GM18511 (cell line): Measurements from ENCODE around the gene FAM83C.

Experiments
- ATAC-seq: cut with Tn5 transposase; IDR thresholded peaks from one replicate; pipeline ENCODE4 v1.9.1; 2021; ENCODE audit warnings: mild to moderate bottlenecking, moderate library complexity; ENCODE audit not compliant: unreplicated experiment

FAM83C gene

DNA sequence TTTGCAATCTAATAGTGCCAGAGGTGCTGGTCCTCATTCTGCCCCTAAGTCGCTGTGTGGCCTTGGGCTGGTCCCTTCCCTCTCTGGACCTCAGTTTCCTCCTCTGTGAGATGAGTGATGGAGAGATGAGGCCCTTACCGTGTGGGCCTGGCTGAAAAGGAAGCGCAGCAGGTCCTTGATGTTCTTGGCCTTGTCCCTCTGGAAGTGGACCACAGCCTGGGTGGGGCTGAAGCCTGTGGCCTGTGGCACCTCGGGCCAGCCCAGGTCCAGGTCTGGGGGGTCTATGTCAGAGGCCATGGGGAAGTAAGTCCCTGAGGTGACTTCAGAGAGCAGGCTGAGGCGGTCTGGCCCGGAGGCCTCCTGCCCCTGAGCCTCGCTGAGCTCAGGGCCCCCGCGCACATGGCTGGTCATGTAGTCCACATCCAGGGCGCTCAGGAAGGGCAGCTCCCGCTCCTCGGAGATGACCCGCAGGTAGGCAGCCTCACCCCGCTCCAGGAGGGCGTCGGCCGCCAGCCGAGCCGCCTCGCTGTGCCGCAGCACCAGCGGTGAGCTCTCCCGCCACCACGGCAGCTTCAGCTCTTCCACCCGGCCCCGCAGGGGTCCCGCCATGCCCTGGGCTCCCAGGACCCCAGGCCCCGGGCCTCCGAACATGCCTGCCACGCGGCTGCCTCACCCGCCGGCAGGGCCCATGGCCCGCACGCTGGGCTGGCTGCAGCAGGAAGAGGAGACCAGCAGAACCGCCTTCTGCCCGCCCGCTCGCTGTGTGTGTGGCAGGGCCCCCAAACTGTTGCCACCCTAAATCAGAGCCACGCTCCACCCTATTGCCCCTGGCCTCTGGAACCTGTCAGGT, at the start of gene FAM83C:
Gene FAM83C (minus strand): TSS at position 772 of the 850 bp plus-strand sequence. CDS start 121 bp downstream, at position 651.
- ATAC-seq: no peak

DNA sequence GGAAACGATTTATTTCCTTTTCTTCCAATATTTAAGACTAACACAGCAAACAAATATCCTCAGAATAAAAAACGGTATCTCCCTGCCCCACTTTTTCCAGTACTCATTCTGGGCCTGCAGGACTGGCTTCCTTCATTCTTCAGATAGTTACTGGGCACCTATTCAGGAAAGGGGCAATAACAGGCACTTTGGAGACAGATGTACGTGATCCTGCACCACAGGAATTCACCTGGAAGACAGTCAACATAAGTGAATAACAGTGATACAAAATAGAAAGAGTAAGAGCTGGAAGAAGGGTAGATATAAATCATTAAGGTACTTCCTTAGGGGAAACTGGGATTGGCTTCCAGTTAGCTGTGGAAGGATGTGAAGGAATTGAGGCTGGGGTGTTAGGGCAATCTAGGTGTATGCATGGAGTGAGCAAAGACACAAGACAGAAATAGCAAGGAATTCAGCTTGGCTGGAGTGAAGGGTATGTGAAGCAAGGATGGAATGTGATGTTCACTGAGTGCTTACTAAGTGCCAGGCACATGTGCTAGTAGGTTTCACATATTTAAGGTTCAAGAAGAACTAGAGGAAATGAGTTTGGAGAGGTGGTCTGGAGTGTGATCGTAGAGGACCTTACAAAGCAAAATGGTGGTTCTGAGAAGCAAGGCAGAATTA, 49.3 kb upstream of the FAM83C start:
- ATAC-seq: no peak

DNA sequence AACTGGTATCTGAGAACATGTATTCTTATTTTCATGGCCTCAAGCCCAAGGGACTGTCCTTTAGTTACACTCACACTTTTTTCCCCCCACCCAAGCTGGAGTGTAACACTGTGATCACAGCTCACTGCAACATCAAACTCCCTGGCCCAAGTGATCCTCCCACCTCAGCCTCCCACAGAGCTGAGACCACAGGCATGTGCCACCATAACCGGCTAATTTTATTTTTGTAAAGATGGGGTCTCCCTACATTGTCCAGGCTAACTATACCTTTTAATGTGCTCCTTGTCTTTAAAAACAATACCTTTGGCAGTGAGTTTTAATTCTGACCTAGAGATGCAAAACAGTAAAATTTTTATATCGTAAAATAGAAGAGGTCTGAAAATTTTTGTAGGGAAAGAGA, 48.2 kb upstream of the FAM83C start:
- no peak for ATAC-seq

DNA sequence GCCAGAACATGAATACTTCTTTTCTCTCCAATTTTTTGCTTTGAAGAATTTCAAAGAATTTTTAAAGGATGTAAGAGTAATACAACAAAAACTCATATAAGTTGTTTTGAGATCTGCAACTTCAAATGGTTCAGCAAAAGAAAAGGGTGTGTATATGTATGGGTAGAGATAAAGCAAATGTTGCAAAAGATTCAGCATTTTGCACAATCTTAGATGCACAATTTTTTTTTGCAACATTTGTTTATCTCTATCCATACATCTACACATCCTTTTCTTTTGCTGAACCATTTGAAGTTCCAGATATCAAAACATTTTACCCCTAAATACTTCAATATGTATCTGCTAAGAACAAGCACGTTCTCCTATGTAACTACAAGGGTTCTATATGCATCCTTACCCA, 47.4 kb upstream of the FAM83C start:
- no peak for ATAC-seq

- ATAC-seq: no peak
These were observed 46.8 kb upstream of the FAM83C start for GRCh38 chr20:35339007-35339406.

- no peak for ATAC-seq
These were observed 42.3 kb upstream of the FAM83C start for GRCh38 chr20:35334311-35335101.

DNA sequence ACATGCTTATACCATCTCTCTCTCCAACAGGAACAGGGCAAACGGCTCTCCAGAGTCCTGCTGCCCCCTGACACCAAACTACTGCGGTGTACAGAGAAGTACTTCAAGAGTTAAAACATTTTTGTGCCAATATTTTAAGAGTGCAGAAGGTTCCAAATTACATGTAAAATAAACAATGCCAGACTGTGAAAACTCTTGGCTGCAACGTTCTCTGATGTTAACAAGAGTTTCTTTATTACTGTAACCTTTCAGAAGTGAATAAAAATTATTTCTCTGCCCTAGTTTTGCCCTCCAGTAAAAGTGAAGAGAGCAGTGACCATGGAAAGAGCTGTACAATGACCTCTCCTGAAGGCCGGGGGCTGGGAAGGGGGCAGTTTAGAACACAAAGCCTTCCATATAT, 41.4 kb upstream of the FAM83C start:
- no peak for ATAC-seq

- no peak for ATAC-seq
These were observed 40.4 kb upstream of the FAM83C start for GRCh38 chr20:35332540-35333200.

DNA sequence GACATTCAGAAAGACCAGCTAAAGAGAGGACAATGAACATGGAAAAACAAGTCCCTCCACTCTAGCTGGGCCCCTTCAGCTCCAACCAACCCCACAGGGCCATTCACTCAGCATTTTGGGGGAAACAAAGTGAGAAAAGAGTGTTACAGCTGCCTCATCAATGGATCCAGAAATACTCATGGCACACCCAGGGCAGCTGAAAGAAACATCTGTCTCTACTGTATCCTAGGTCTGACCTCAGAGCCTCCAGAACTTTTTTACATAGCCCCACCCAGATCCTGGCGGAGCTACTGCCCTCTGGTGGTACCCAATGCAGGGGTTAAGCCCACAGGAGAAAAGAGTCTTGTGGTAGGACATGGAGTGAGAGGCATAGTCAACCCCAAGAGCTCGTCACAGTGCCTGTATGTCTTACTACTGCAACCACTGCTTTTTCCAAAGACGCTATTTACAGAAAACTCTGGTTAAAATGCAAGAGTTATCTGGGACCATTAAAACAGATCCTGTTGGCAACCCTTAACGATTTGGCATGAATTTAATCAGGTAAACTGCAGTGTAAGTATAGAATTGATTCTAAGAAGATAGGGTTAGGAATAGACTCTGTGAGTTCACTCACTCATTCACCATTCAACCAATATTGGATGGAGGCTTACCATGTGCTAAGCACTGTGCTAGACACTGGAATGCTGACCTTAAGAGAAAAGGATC, 37.4 kb upstream of the FAM83C start:
- no peak for ATAC-seq

DNA sequence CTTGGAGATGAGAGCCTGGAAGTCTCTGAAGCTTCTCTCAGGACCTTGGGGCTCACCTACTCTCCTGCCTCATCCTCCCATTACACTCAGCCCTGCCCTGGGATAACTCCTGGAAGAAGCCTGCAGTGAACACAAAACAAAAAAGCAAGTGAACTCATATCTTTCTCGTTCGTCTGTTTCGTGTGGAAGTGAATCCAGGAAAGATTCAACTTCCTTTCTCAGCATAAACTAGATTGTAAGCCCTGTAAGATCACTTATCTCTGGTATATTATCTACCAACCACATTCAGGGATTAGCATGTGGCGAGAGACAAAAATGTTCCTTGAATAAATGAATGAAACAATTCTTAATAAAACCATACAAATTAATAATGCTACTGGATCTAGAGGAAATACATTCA, 36.5 kb upstream of the FAM83C start:
- no peak for ATAC-seq

DNA sequence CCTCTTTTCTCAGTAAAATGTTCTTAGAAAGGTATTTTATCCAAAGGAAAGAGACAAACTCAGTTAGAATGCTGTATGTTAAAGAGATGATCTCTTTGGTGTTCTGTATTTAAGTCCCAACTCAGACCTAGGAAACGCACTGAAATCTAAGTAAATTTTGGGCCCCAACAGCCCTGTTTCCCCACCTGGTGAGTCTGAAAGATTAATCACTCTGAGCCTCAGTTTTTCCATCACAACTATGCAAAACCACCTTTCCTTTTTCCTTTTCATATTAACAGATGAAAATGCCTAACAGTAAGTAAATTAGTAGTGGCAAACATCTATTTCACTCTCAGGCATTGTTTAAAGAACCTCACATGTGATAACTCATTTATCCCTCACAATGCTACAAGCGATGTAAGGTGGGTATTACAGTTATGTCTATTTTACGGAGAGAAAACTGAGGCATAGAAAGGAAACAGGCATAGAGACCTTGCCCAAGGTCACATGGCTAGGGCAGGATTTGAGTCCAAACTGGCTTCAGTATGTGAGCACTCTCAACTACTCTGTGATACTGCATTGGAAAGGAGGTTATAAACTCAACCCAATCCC, 36.0 kb upstream of the FAM83C start:
- no peak for ATAC-seq

GRCh38 chr20:35327074-35327976, 35.1 kb upstream of the FAM83C start:
- no peak for ATAC-seq

DNA sequence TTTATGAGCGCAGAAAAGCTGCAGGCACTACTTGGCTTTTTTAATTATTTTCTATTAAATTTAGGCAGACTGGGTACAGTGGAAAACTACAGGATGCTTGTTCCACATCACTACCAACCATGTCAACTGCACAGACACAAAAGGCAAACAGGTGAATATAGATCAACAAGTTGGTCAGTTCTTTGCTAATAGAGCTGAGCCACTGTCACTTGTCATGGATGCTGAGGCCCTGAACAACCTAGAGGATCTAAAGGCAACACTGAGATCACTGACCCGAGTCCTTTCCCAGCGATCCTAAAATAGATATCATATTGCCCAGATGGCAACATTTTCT, 34.5 kb upstream of the FAM83C start:
- no peak for ATAC-seq

- no peak for ATAC-seq
These were observed 34.0 kb upstream of the FAM83C start for GRCh38 chr20:35326021-35326739.

- ATAC-seq: no peak
These were observed 33.2 kb upstream of the FAM83C start for GRCh38 chr20:35325401-35325800.

GRCh38 chr20:35320396-35321126, 28.3 kb upstream of the FAM83C start:
- ATAC-seq: no peak

GRCh38 chr20:35319871-35320197, 27.6 kb upstream of the FAM83C start:
- ATAC-seq: no peak
